ENCODE results near the gene MAF. TPM values are rescaled to one million over a fixed set of nuclear protein-coding genes. Genes with fewer than 3 reads are reported as not detected.
A peak's percentile ranks its signal among the peaks of the same experiment; 100 is the strongest.

MAF gene
- total RNA-seq, 1 experiment from 2014 or later = 6.6 TPM

- Mint-ChIP-seq H3K4me3 (no peak overlapping the region), H3K27ac (0 out of 2 replicates have a peak overlapping the region, but pooled peaks have one; percentile 20), H3K36me3 (no peaks in the 10 kb centered on the region), H3K27me3 (ENCODE audit: low read depth) (peaks cover 24% of the 10 kb centered on the region), H3K4me1 (peaks cover 74% of the 10 kb centered on the region), H3K9me3 (no peaks in the 10 kb centered on the region)
- no peak for DNase-seq (ENCODE audit: low spot score)
- ChIA-PET CTCF (no interaction called here), POLR2A (no interaction called here)
- ATAC-seq = no peak
- TF ChIP-seq E2F5 (CRISPR knock-in tag; IDR thresholded peaks at IDR 0.05) (no peak), ZNF532 (CRISPR knock-in tag; IDR thresholded peaks at IDR 0.05; ENCODE audit: borderline replicate concordance) (no peak), HMGA2 (CRISPR knock-in tag; IDR thresholded peaks at IDR 0.05) (no peak), IRF1 (CRISPR knock-in tag; IDR thresholded peaks at IDR 0.05) (no peak), ZSCAN18 (CRISPR knock-in tag; IDR thresholded peaks at IDR 0.05) (no peak), SMAD4 (CRISPR knock-in tag; IDR thresholded peaks at IDR 0.05) (no peak), JAZF1 (CRISPR knock-in tag; IDR thresholded peaks at IDR 0.05) (no peak)
These were observed 7.4 kb downstream of the MAF start for GRCh38 chr16:79593074-79593531.

GRCh38 chr16:79592186-79592585 lies 8.4 kb downstream of the MAF start:
- TF ChIP-seq ATF1 (CRISPR knock-in tag; IDR thresholded peaks at IDR 0.05) = no peak
- TF ChIP-seq AR (CRISPR knock-in tag; IDR thresholded peaks at IDR 0.05) = no peak
- TF ChIP-seq SMAD4 (CRISPR knock-in tag; IDR thresholded peaks at IDR 0.05) = no peak
- no peak for TF ChIP-seq JUN (CRISPR knock-in tag; IDR thresholded peaks at IDR 0.05)
- TF ChIP-seq OVOL2 (CRISPR knock-in tag; IDR thresholded peaks at IDR 0.05; ENCODE audit: borderline replicate concordance) = no peak
- no peak for TF ChIP-seq ETV6 (CRISPR knock-in tag; IDR thresholded peaks at IDR 0.05)
- DNase-seq (ENCODE audit: low spot score) = no peak
- no peak for ATAC-seq
- POLR2A ChIA-PET = no interaction called here
- no peaks in the 10 kb centered on the region for H3K9me3 Mint-ChIP-seq
- H3K36me3 Mint-ChIP-seq = no peaks in the 10 kb centered on the region
- H3K4me3 Mint-ChIP-seq = no peak overlapping the region
- H3K4me1 Mint-ChIP-seq = peaks cover 69% of the 10 kb centered on the region
- H3K27me3 Mint-ChIP-seq (ENCODE audit: low read depth) = peaks cover 18% of the 10 kb centered on the region
- H3K27ac Mint-ChIP-seq = no peak overlapping the region
- CTCF ChIA-PET = no interaction called here
